ENCODE measurements around the gene KLK1. TPM values are rescaled to one million over a fixed set of nuclear protein-coding genes. Genes with fewer than 3 reads are reported as not detected.
A peak's percentile ranks its signal among the peaks of the same experiment; 100 is the strongest.

Gene KLK1
- total and polyA plus RNA-seq, 12 donors: 1.1 to 26.5 (median 2.4) TPM; not detected in 3

GRCh38 chr19:50808856-50809255 lies 14.7 kb downstream of the KLK1 start:
- no peak overlapping the region for H3K4me3 ChIP-seq
- H3K27me3 ChIP-seq: no peaks in the 10 kb centered on the region
- TF ChIP-seq CTCF (IDR thresholded peaks at IDR 0.05): no peak
- no peak for TF ChIP-seq POLR2A (IDR thresholded peaks at IDR 0.05)
- DNase-seq: no peak
- no peak overlapping the region for H3K27ac ChIP-seq
- intact Hi-C loops (cut with DNase I): loop anchor here in 1 of 2 donors (5.0 kb wide), 1 partner anchor 113 kb away; no protein-coding TSS in a partner anchor
- WGBS, 4 donors: 53 to 63% (median 59%) methylated on average over 1 of the region's 1 CpG
- no peaks in the 10 kb centered on the region for H3K36me3 ChIP-seq (replicated peaks in 1 of 2)
- H3K4me1 ChIP-seq (replicated peaks in 1 of 2): peaks cover 2 to 4% of the 10 kb centered on the region in 2 donors
- no peaks in the 10 kb centered on the region for H3K9me3 ChIP-seq (replicated peaks in 1 of 3)

GRCh38 chr19:50804420-50805272 lies 18.9 kb downstream of the KLK1 start:
- Histone ChIP-seq H3K36me3 (replicated peaks in 1 of 2) (peaks cover 0 to 11% of the 10 kb centered on the region in 2 donors), H3K27ac (peak overlapping the region; percentile 73 to 98 (median 95)), H3K4me3 (peak overlapping the region; percentile 54 to 93 (median 75)), H3K4me1 (replicated peaks in 1 of 2) (peaks cover 13 to 22% of the 10 kb centered on the region in 2 donors), H3K9me3 (replicated peaks in 1 of 3) (no peaks in the 10 kb centered on the region), H3K27me3 (no peaks in the 10 kb centered on the region)
- TF ChIP-seq CTCF (IDR thresholded peaks at IDR 0.05) (peak in 1 of 6 experiments; percentile 7), POLR2A (IDR thresholded peaks at IDR 0.05) (peak; percentile 25 to 39)
- WGBS, 4 donors: 0 to 1% (median 1%) methylated on average over 37 to 62 of the region's 62 CpGs
- peak; percentile 98 to 99 (median 99) for DNase-seq
- intact Hi-C loops (cut with DNase I): loop anchor here in 1 of 2 donors (5.0 kb wide), 1 partner anchor 118 kb away; no protein-coding TSS in a partner anchor

GRCh38 chr19:50803633-50804419 lies 19.8 kb downstream of the KLK1 start:
- Histone ChIP-seq H3K36me3 (replicated peaks in 1 of 2) (peaks cover 0 to 11% of the 10 kb centered on the region in 2 donors), H3K9me3 (replicated peaks in 1 of 3) (no peaks in the 10 kb centered on the region), H3K4me3 (peak overlapping the region; percentile 54 to 93 (median 75)), H3K27me3 (no peaks in the 10 kb centered on the region), H3K27ac (peak overlapping the region; percentile 73 to 98 (median 95)), H3K4me1 (replicated peaks in 1 of 2) (peaks cover 13 to 22% of the 10 kb centered on the region in 2 donors)
- DNase-seq: no peak
- intact Hi-C loops (cut with DNase I): no loop called here
- 0 to 1% (median 1%) methylated on average over 20 to 40 of the region's 40 CpGs for WGBS, 4 donors
- no peak for TF ChIP-seq POLR2A (IDR thresholded peaks at IDR 0.05)
- TF ChIP-seq CTCF (IDR thresholded peaks at IDR 0.05): no peak

- Histone ChIP-seq H3K36me3 (replicated peaks in 1 of 2) (peaks cover 0 to 24% of the 10 kb centered on the region in 2 donors), H3K27ac (no peak overlapping the region), H3K4me1 (replicated peaks in 1 of 2) (peaks cover 13 to 27% of the 10 kb centered on the region in 2 donors), H3K4me3 (no peak overlapping the region), H3K9me3 (replicated peaks in 1 of 3) (no peaks in the 10 kb centered on the region), H3K27me3 (no peaks in the 10 kb centered on the region)
- intact Hi-C loops (cut with DNase I): no loop called here
- WGBS, 4 donors: 83 to 93% (median 90%) methylated on average over 8 of the region's 8 CpGs
- DNase-seq: no peak
- TF ChIP-seq CTCF (IDR thresholded peaks at IDR 0.05): no peak
- no peak for TF ChIP-seq POLR2A (IDR thresholded peaks at IDR 0.05)
Observed at GRCh38 chr19:50801107-50801506, 22.5 kb downstream of the KLK1 start.

All from adrenal gland (tissue), 12 donors.